GM18867 (cell line): ENCODE data around the gene TPMT.

Experiments
- ATAC-seq: cut with Tn5 transposase; IDR thresholded peaks from one replicate; pipeline ENCODE4 v1.9.1; 2021; ENCODE audit warnings: mild to moderate bottlenecking, moderate library complexity; ENCODE audit not compliant: unreplicated experiment

The TPMT gene

GRCh38 chr6:18118330-18118729 is 36.5 kb downstream of the TPMT start:
- ATAC-seq, result no peak

GRCh38 chr6:18117136-18117535 is 37.7 kb downstream of the TPMT start:
- ATAC-seq, result no peak

GRCh38 chr6:18115356-18115755 is 39.5 kb downstream of the TPMT start:
- no peak for ATAC-seq

GRCh38 chr6:18110162-18110561 is 44.7 kb downstream of the TPMT start:
- no peak for ATAC-seq

GRCh38 chr6:18107061-18107460 is 47.8 kb downstream of the TPMT start:
- no peak for ATAC-seq

GRCh38 chr6:18102783-18103509 is 51.9 kb downstream of the TPMT start:
- no peak for ATAC-seq

- ATAC-seq, result no peak
Measured at GRCh38 chr6:18101873-18102272, 53.0 kb downstream of the TPMT start.

GRCh38 chr6:18101271-18101670 is 53.6 kb downstream of the TPMT start:
- no peak for ATAC-seq

- no peak for ATAC-seq
Measured at GRCh38 chr6:18100296-18100695, 54.6 kb downstream of the TPMT start.

- ATAC-seq, result no peak
Measured at GRCh38 chr6:18099511-18099910, 55.4 kb downstream of the TPMT start.

- ATAC-seq, result no peak
Measured at GRCh38 chr6:18096423-18096822, 58.5 kb downstream of the TPMT start.

- ATAC-seq, result no peak
Measured at GRCh38 chr6:18091382-18091781, 63.5 kb downstream of the TPMT start.

GRCh38 chr6:18090349-18090786 is 64.5 kb downstream of the TPMT start:
- ATAC-seq, result no peak

- ATAC-seq, result no peak
Measured at GRCh38 chr6:18088419-18089296, 66.2 kb downstream of the TPMT start.

- ATAC-seq, result no peak
Measured at GRCh38 chr6:18087396-18088165, 67.3 kb downstream of the TPMT start.

GRCh38 chr6:18081025-18081668 is 73.7 kb downstream of the TPMT start:
- ATAC-seq, result no peak

GRCh38 chr6:18080544-18080943 is 74.3 kb downstream of the TPMT start:
- no peak for ATAC-seq

- no peak for ATAC-seq
Measured at GRCh38 chr6:18078866-18079265, 76.0 kb downstream of the TPMT start.
